SK-N-SH (cell line): ENCODE measurements around the gene PPP1R37. TPM values are rescaled to one million over a fixed set of nuclear protein-coding genes. Genes with fewer than 3 reads are reported as not detected.

ENCODE experiments used
- CTCF ChIA-PET: fragments of 300-600, 350-600 bp; formaldehyde crosslinking; extraction: SDS; loops from one replicate; lab custom pipeline; 2021; lab: Yijun Ruan, JAX
- POLR2A ChIA-PET: fragments of 350-600 bp; sonication (Branson Sonifier 250); formaldehyde crosslinking; extraction: SDS; loops from one replicate; lab custom pipeline; 2020; ENCODE audit warnings: antibody characterized with exemption, inconsistent platforms; lab: Yijun Ruan, JAX
- DNase-seq: peaks from one replicate; pipeline ENCODE4 v3.0.0; 2012
- H2AFZ ChIP-seq: fragments of 200-600 bp; sonication (generic); 2 replicates; pipeline ENCODE4 v1.8.1; 2016; ENCODE audit warnings: antibody characterized with exemption, mild to moderate bottlenecking, low read depth
- H3F3A ChIP-seq: fragments of 200-600 bp; sonication (generic); replicated peaks from 2 replicates; pipeline ENCODE3; 2016; ENCODE audit warnings: antibody characterized with exemption, mild to moderate bottlenecking; ENCODE audit not compliant: insufficient read depth
- H3K27ac ChIP-seq, 2 experiments: fragments of 200-500 bp in 1 of 2; fragments of 200-600 bp in 1 of 2; sonication (Bioruptor generic) in 1 of 2; sonication (generic), shearing (Covaris generic) in 1 of 2; 2 replicates each; pipeline versions ENCODE4 v1.5.1 to v1.6.1; 2014 to 2016; ENCODE audit warnings: low read depth in 2 of 2, inconsistent platforms in 1 of 2, low read length in 1 of 2, mild to moderate bottlenecking in 1 of 2, mixed read lengths in 1 of 2
- H3K27me3 ChIP-seq: fragments of 200-600 bp; sonication (generic), shearing (Covaris generic); 2 replicates; pipeline ENCODE4 v1.6.1; 2016; ENCODE audit warnings: mixed run types; ENCODE audit not compliant: insufficient read depth
- H3K36me3 ChIP-seq, 2 experiments: fragments of 200-500 bp in 1 of 2; fragments of 200-600 bp in 1 of 2; sonication (Bioruptor generic) in 1 of 2; sonication (generic) in 1 of 2; replicated peaks in 1 of 2; 2 replicates each; pipeline versions ENCODE3 to v1.5.1; 2014 to 2016; ENCODE audit warnings: low read length in 1 of 2, mild to moderate bottlenecking in 1 of 2; ENCODE audit not compliant: insufficient read depth in 2 of 2, control insufficient read depth in 1 of 2
- H3K4me1 ChIP-seq, 2 experiments: fragments of 200-500 bp in 1 of 2; fragments of 200-600 bp in 1 of 2; sonication (Bioruptor generic) in 1 of 2; sonication (generic), shearing (Covaris generic) in 1 of 2; 2 replicates each; pipeline versions ENCODE4 v1.5.1 to v1.6.1; 2014 to 2016; ENCODE audit warnings: low read depth in 1 of 2, low read length in 1 of 2, mixed run types in 1 of 2; ENCODE audit not compliant: insufficient read depth in 2 of 2, control insufficient read depth in 1 of 2
- H3K4me2 ChIP-seq: fragments of 200-600 bp; sonication (generic), shearing (Covaris generic); 2 replicates; pipeline ENCODE4 v1.6.1; 2017; ENCODE audit warnings: mixed run types
- H3K4me3 ChIP-seq, 2 experiments: fragments of 200-500 bp in 1 of 2; fragments of 200-600 bp in 1 of 2; sonication (Bioruptor generic) in 1 of 2; sonication (generic), shearing (Covaris generic) in 1 of 2; 2 replicates each; pipeline versions ENCODE4 v1.5.1 to v1.8.1; 2014 to 2016; ENCODE audit warnings: low read depth in 2 of 2, inconsistent platforms in 1 of 2, low read length in 1 of 2, mild to moderate bottlenecking in 1 of 2, mixed read lengths in 1 of 2, moderate library complexity in 1 of 2
- H3K79me2 ChIP-seq: fragments of 200-600 bp; sonication (generic); 2 replicates; pipeline ENCODE4 v1.8.1; 2017; ENCODE audit warnings: mild to moderate bottlenecking; ENCODE audit not compliant: insufficient read depth
- H3K9ac ChIP-seq: fragments of 200-600 bp; sonication (generic); 2 replicates; pipeline ENCODE4 v1.6.1; 2017; ENCODE audit warnings: mixed run types
- H3K9me2 ChIP-seq: fragments of 200-600 bp; sonication (generic); 2 replicates; pipeline ENCODE4 v1.6.1; 2017; ENCODE audit warnings: mixed run types
- H3K9me3 ChIP-seq: fragments of 200-600 bp; sonication (generic); 2 replicates; pipeline ENCODE4 v1.6.1; 2017; ENCODE audit warnings: mixed run types, mild to moderate bottlenecking, moderate library complexity
- H4K20me1 ChIP-seq: fragments of 200-600 bp; sonication (generic); 2 replicates; pipeline ENCODE4 v1.6.1; 2017; ENCODE audit warnings: mild to moderate bottlenecking, mixed run types; ENCODE audit not compliant: insufficient read depth
- FOXM1 ChIP-seq: IDR thresholded peaks from 2 replicates; pipeline ENCODE4 v1.4.0; 2012; ENCODE audit warnings: low read depth, mild to moderate bottlenecking
- GABPA ChIP-seq: IDR thresholded peaks from 2 replicates; pipeline ENCODE4 v1.4.0; 2012; ENCODE audit warnings: low read depth, mild to moderate bottlenecking
- GATA2 ChIP-seq: sonication (generic); formaldehyde crosslinking; IDR thresholded peaks from 2 replicates; pipeline ENCODE4 v1.5.0; 2020; ENCODE audit warnings: mild to moderate bottlenecking, missing genetic modification reagents
- JUND ChIP-seq: IDR thresholded peaks from 2 replicates; pipeline ENCODE4 v1.4.0; 2012
- MEF2A ChIP-seq: IDR thresholded peaks from 2 replicates; pipeline ENCODE4 v1.4.0; 2012; ENCODE audit warnings: low read depth, borderline replicate concordance
- MXI1 ChIP-seq: IDR thresholded peaks from 2 replicates; pipeline ENCODE4 v1.6.1; 2012; ENCODE audit warnings: mild to moderate bottlenecking, low read depth, low read length, improper control_type of control experiment
- POLR2AphosphoS5 ChIP-seq: IDR thresholded peaks from 2 replicates; pipeline ENCODE4 v1.6.1; 2012; ENCODE audit warnings: low read depth, low read length
- RAD21 ChIP-seq: IDR thresholded peaks from 2 replicates; pipeline ENCODE4 v1.6.1; 2012; ENCODE audit warnings: mild to moderate bottlenecking, low read length
- RCOR1 ChIP-seq: fragments of 150-350 bp; IDR thresholded peaks from 2 replicates; pipeline ENCODE4 v1.6.1; 2017; ENCODE audit warnings: antibody characterized with exemption, low read length
- RFX5 ChIP-seq: IDR thresholded peaks from 2 replicates; pipeline ENCODE4 v1.6.1; 2012; ENCODE audit warnings: mild to moderate bottlenecking, improper control_type of control experiment, low read length
- RXRA ChIP-seq: IDR thresholded peaks from 2 replicates; pipeline ENCODE4 v1.4.0; 2012; ENCODE audit warnings: low read depth, mild to moderate bottlenecking, borderline replicate concordance
- SIN3A ChIP-seq: IDR thresholded peaks from 2 replicates; pipeline ENCODE4 v1.6.1; 2012; ENCODE audit warnings: low read depth, mild to moderate bottlenecking, low read length, moderate library complexity, borderline replicate concordance
- TAF1 ChIP-seq: IDR thresholded peaks from 2 replicates; pipeline ENCODE4 v1.6.1; 2012; ENCODE audit warnings: low read depth, mild to moderate bottlenecking, low read length, moderate library complexity, borderline replicate concordance
- YY1 ChIP-seq: IDR thresholded peaks from 2 replicates; pipeline ENCODE4 v1.4.0; 2012; ENCODE audit warnings: low read depth, mild to moderate bottlenecking
- WGBS: methylation state at CpG from one replicate; pipeline ENCODE4 v1.1.6; 2017; ENCODE audit warnings: low lambda C conversion rate; 5-methylcytosine and 5-hydroxymethylcytosine counted together
- polyA plus RNA-seq, 3 experiments: library from polyadenylated mRNA; depleted of rRNA; stranded (reverse); fragments of >200 nt; gene quantifications; 2 replicates each; pipeline ENCODE4 v1.2.3, GENCODE V29; 2012
- TF ChIP-seq, protein P1 (sequence below): fragments of 200-600 bp; sonication (generic); IDR thresholded peaks from 2 replicates; pipeline ENCODE4 v1.6.1; 2017; ENCODE audit warnings: antibody characterized with exemption, mild to moderate bottlenecking, moderate library complexity
- TF ChIP-seq, protein P2 (sequence below): IDR thresholded peaks from 2 replicates; pipeline ENCODE4 v1.4.0; 2012; ENCODE audit warnings: low read depth
- TF ChIP-seq, protein P3 (sequence below): fragments of 150-350 bp; IDR thresholded peaks from 2 replicates; pipeline ENCODE4 v1.6.1; 2017; ENCODE audit warnings: antibody characterized with exemption, low read length, low read depth, borderline replicate concordance
- TF ChIP-seq, protein P4 (sequence below): IDR thresholded peaks from 2 replicates; pipeline ENCODE4 v1.4.0; 2012; ENCODE audit warnings: low read depth, borderline replicate concordance
- TF ChIP-seq, protein P5 (sequence below): IDR thresholded peaks from 2 replicates; pipeline ENCODE4 v1.4.0; 2012; ENCODE audit warnings: low read depth, borderline replicate concordance

The PPP1R37 gene
- polyA plus RNA-seq, 1 of the 3 experiments (the other 2 are of a cell fraction) = 24.4 TPM

DNA sequence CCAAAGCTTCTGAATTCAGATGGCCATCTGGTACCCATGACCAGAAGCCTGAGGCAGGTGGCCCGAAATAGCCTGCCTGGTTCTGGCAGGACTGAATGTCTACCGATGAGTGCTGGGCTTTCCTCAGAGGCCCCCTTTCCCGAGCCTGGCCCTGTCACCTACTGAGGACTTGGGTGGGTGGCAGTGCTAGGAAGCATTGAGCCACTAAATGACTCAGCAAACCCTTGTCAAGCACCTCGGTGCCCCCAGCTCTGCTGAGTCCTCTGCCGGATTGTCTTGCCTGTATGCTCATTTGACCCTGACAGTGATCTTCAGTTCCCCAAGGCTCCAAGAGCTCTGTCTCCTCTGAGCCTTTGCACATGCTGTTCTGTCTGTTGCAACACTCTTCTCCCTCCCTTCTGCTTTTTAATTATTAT, 17.9 kb downstream of the PPP1R37 start:
- no peaks in the 10 kb centered on the region for H3F3A ChIP-seq
- H2AFZ ChIP-seq = no peak overlapping the region
- WGBS = 80% methylated on average over 1 of the region's 5 CpGs
- H3K4me3 ChIP-seq = no peak overlapping the region
- CTCF ChIA-PET = no interaction called here
- no peak overlapping the region for H3K27ac ChIP-seq
- no peaks in the 10 kb centered on the region for H3K27me3 ChIP-seq
- peaks cover 0 to under 1% of the 10 kb centered on the region in 2 experiments; a peak in 1 of 4 replicates for H3K4me1 ChIP-seq
- H3K36me3 ChIP-seq = no peaks in the 10 kb centered on the region
- no peaks in the 10 kb centered on the region for H3K9me3 ChIP-seq
- H3K9ac ChIP-seq = no peak overlapping the region
- H3K4me2 ChIP-seq = no peak overlapping the region
- peaks cover 97% of the 10 kb centered on the region for H3K79me2 ChIP-seq
- DNase-seq = no peak
- POLR2A ChIA-PET = no interaction called here
- no peaks in the 10 kb centered on the region for H3K9me2 ChIP-seq
- TF ChIP-seq FOXM1 (no peak), RCOR1 (no peak), RXRA (no peak)
- TF ChIP-seq, protein P1, sequence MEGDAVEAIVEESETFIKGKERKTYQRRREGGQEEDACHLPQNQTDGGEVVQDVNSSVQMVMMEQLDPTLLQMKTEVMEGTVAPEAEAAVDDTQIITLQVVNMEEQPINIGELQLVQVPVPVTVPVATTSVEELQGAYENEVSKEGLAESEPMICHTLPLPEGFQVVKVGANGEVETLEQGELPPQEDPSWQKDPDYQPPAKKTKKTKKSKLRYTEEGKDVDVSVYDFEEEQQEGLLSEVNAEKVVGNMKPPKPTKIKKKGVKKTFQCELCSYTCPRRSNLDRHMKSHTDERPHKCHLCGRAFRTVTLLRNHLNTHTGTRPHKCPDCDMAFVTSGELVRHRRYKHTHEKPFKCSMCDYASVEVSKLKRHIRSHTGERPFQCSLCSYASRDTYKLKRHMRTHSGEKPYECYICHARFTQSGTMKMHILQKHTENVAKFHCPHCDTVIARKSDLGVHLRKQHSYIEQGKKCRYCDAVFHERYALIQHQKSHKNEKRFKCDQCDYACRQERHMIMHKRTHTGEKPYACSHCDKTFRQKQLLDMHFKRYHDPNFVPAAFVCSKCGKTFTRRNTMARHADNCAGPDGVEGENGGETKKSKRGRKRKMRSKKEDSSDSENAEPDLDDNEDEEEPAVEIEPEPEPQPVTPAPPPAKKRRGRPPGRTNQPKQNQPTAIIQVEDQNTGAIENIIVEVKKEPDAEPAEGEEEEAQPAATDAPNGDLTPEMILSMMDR = no peak
- TF ChIP-seq, protein P2, sequence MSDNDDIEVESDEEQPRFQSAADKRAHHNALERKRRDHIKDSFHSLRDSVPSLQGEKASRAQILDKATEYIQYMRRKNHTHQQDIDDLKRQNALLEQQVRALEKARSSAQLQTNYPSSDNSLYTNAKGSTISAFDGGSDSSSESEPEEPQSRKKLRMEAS = no peak
- TF ChIP-seq, protein P3, sequence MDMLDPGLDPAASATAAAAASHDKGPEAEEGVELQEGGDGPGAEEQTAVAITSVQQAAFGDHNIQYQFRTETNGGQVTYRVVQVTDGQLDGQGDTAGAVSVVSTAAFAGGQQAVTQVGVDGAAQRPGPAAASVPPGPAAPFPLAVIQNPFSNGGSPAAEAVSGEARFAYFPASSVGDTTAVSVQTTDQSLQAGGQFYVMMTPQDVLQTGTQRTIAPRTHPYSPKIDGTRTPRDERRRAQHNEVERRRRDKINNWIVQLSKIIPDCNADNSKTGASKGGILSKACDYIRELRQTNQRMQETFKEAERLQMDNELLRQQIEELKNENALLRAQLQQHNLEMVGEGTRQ = no peak
- H4K20me1 ChIP-seq = peaks cover 90% of the 10 kb centered on the region

DNA sequence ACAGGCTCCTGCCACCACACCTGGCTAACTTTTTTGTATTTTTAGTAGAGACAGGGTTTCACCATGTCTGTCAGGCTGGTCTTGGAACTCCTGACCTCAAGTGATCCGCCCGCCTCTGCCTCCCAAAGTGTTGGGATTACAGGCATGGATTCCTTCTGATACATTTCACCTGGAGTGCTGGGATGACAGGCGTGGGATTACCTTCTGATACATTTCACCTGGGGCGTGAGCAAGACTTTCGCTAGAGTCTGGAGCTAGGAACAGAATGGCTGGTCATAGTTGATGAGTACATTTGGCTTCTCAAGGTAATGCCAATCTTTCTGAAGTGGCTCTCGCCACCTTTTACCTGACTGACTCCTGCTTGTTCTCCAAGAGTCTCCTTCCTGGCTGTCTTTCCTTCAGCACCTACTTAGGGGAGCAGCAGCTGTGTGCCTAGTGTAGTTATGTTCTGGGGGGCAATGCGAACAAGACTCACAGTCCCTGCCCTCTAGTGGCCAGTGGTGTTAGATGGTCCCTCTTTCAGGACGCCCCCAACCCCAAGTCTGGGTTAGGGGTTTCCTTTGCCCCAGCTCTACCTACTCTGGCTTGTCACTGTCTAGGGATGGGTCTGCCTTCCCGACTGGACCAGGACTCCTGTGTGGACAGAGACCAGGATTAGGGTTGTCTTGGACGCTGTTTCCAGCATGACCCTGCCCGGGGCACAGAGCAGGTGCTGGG, 19.3 kb downstream of the PPP1R37 start:
- Histone ChIP-seq H3K9ac (no peak overlapping the region), H2AFZ (no peak overlapping the region), H4K20me1 (peaks cover 94% of the 10 kb centered on the region), H3K4me3 (no peak overlapping the region), H3K4me2 (no peak overlapping the region), H3K9me3 (no peaks in the 10 kb centered on the region), H3K9me2 (no peaks in the 10 kb centered on the region), H3K4me1 (peaks cover 0 to 4% of the 10 kb centered on the region in 2 experiments; a peak in 1 of 4 replicates), H3F3A (no peaks in the 10 kb centered on the region), H3K27ac (no peak overlapping the region), H3K36me3 (no peaks in the 10 kb centered on the region), H3K27me3 (no peaks in the 10 kb centered on the region), H3K79me2 (peaks cover 96% of the 10 kb centered on the region)
- 97% methylated on average over 6 of the region's 11 CpGs for WGBS
- DNase-seq = no peak
- ChIA-PET POLR2A (interaction anchor here (1.3 kb wide), 1 partner anchor 20 kb away, joined by 4 read pairs; the partner anchor contains the start of gene PPP1R37), CTCF (interaction anchor here (0.8 to 2.0 kb wide), 3 partner anchors 13 to 20 kb away, joined by 3 to 10 read pairs (median 4); no protein-coding TSS in a partner anchor)
- TF ChIP-seq SIN3A (no peak), GATA2 (no peak), FOXM1 (no peak), MEF2A (no peak), GABPA (no peak), YY1 (no peak), MXI1 (no peak), JUND (no peak), TAF1 (no peak), RXRA (no peak), POLR2AphosphoS5 (no peak), RAD21 (no peak), RFX5 (no peak)
- TF ChIP-seq, protein P4, sequence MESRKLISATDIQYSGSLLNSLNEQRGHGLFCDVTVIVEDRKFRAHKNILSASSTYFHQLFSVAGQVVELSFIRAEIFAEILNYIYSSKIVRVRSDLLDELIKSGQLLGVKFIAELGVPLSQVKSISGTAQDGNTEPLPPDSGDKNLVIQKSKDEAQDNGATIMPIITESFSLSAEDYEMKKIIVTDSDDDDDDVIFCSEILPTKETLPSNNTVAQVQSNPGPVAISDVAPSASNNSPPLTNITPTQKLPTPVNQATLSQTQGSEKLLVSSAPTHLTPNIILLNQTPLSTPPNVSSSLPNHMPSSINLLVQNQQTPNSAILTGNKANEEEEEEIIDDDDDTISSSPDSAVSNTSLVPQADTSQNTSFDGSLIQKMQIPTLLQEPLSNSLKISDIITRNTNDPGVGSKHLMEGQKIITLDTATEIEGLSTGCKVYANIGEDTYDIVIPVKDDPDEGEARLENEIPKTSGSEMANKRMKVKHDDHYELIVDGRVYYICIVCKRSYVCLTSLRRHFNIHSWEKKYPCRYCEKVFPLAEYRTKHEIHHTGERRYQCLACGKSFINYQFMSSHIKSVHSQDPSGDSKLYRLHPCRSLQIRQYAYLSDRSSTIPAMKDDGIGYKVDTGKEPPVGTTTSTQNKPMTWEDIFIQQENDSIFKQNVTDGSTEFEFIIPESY = no peak
- TF ChIP-seq, protein P3 = no peak
- TF ChIP-seq, protein P5, sequence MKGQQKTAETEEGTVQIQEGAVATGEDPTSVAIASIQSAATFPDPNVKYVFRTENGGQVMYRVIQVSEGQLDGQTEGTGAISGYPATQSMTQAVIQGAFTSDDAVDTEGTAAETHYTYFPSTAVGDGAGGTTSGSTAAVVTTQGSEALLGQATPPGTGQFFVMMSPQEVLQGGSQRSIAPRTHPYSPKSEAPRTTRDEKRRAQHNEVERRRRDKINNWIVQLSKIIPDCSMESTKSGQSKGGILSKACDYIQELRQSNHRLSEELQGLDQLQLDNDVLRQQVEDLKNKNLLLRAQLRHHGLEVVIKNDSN = no peak
